NT2/D1 (cell line): ENCODE data around the gene MAU2.

Experiments used
- DNase-seq: peaks from one replicate; pipeline ENCODE4 v3.0.0-alpha.2; 2011; ENCODE audit warnings: low read depth, low spot score
- H3K27me3 ChIP-seq: 2 replicates; pipeline ENCODE4 v1.6.0; 2011; ENCODE audit warnings: mild to moderate bottlenecking; ENCODE audit not compliant: insufficient read length, insufficient read depth
- H3K36me3 ChIP-seq: 2 replicates; pipeline ENCODE4 v1.6.1; 2011; ENCODE audit warnings: mild to moderate bottlenecking, low read length, mixed read lengths; ENCODE audit not compliant: insufficient read depth, insufficient read length
- H3K4me1 ChIP-seq: 2 replicates; pipeline ENCODE4 v1.5.1; 2011; ENCODE audit not compliant: insufficient read depth, insufficient read length
- H3K4me3 ChIP-seq: 2 replicates; pipeline ENCODE4 v1.5.1; 2011; ENCODE audit warnings: low read depth; ENCODE audit not compliant: insufficient read length
- H3K9ac ChIP-seq: 2 replicates; pipeline ENCODE4 v1.6.0; 2011; ENCODE audit warnings: low read depth; ENCODE audit not compliant: insufficient read length
- H3K9me3 ChIP-seq: 2 replicates; pipeline ENCODE4 v1.5.1; 2011; ENCODE audit warnings: mild to moderate bottlenecking, low read length; ENCODE audit not compliant: insufficient read depth
- SUZ12 ChIP-seq: IDR thresholded peaks from 2 replicates; pipeline ENCODE4 v1.6.1; 2011; ENCODE audit not compliant: insufficient read length, insufficient read depth; ENCODE audit errors: extremely low read depth
- YY1 ChIP-seq: IDR thresholded peaks from 2 replicates; pipeline ENCODE4 v1.6.1; 2011; ENCODE audit not compliant: insufficient read length, insufficient read depth
- ZNF274 ChIP-seq: IDR thresholded peaks from 2 replicates; pipeline ENCODE4 v1.6.1; 2011; ENCODE audit warnings: mild to moderate bottlenecking, low read depth, low read length

The MAU2 gene

GRCh38 chr19:19306191-19306590, 14.4 kb upstream of the MAU2 start:
- Histone ChIP-seq H3K4me3 (no peak overlapping the region), H3K36me3 (peaks cover 92% of the 10 kb centered on the region), H3K9me3 (no peaks in the 10 kb centered on the region), H3K27me3 (no peaks in the 10 kb centered on the region), H3K4me1 (no peaks in the 10 kb centered on the region), H3K9ac (no peak overlapping the region)
- DNase-seq = no peak
- TF ChIP-seq YY1 (no peak), ZNF274 (no peak), SUZ12 (no peak)

DNA sequence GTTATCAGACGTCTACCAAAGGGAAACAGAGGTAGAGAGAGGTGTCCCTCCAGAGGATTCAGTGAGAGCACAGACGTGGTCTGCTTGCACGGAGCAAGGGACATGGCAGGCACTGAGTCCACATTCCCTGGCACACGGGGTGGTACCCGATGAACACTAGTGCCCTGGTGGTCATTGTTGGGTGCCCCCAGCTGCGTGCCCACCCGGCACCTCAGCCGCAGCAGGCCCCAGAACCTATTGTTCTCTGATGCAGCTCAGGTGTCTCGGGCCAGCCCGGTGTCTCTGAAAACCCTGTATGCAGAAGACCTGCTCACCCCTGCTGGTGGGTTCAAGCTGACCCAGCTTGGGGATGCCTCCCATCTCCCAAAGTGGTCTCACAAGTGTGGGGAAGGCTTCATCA, 12.3 kb upstream of the MAU2 start:
- H3K9me3 ChIP-seq = no peaks in the 10 kb centered on the region
- no peaks in the 10 kb centered on the region for H3K27me3 ChIP-seq
- no peak for TF ChIP-seq YY1
- TF ChIP-seq SUZ12 = no peak
- no peak for TF ChIP-seq ZNF274
- H3K36me3 ChIP-seq = peaks cover 87% of the 10 kb centered on the region
- no peak overlapping the region for H3K4me3 ChIP-seq
- H3K9ac ChIP-seq = no peak overlapping the region
- DNase-seq = no peak
- H3K4me1 ChIP-seq = no peaks in the 10 kb centered on the region

- peaks cover 4% of the 10 kb centered on the region for H3K4me1 ChIP-seq
- DNase-seq = no peak
- no peak for TF ChIP-seq SUZ12
- TF ChIP-seq ZNF274 = no peak
- no peak for TF ChIP-seq YY1
- H3K9me3 ChIP-seq = no peaks in the 10 kb centered on the region
- no peak overlapping the region for H3K4me3 ChIP-seq
- H3K27me3 ChIP-seq = no peaks in the 10 kb centered on the region
- H3K36me3 ChIP-seq = peaks cover 70% of the 10 kb centered on the region
- no peak overlapping the region for H3K9ac ChIP-seq
Measured at GRCh38 chr19:19315444-19315843, 5.2 kb upstream of the MAU2 start.

- Histone ChIP-seq H3K27me3 (no peaks in the 10 kb centered on the region), H3K9ac (no peak overlapping the region), H3K4me1 (peaks cover 4% of the 10 kb centered on the region), H3K4me3 (no peak overlapping the region), H3K36me3 (peaks cover 63% of the 10 kb centered on the region), H3K9me3 (no peaks in the 10 kb centered on the region)
- TF ChIP-seq SUZ12 = no peak
- TF ChIP-seq YY1 = no peak
- no peak for TF ChIP-seq ZNF274
- no peak for DNase-seq
Measured at GRCh38 chr19:19316082-19316481, 4.5 kb upstream of the MAU2 start.

- H3K27me3 ChIP-seq = no peaks in the 10 kb centered on the region
- H3K9me3 ChIP-seq = no peaks in the 10 kb centered on the region
- H3K4me1 ChIP-seq = peaks cover 7% of the 10 kb centered on the region
- no peak for DNase-seq
- H3K36me3 ChIP-seq = peaks cover 50% of the 10 kb centered on the region
- H3K4me3 ChIP-seq = peak overlapping the region; percentile 100
- no peak for TF ChIP-seq ZNF274
- no peak for TF ChIP-seq YY1
- TF ChIP-seq SUZ12 = no peak
- H3K9ac ChIP-seq = peak overlapping the region; percentile 100
Measured at GRCh38 chr19:19319732-19320360, 783 bp upstream of the MAU2 start.

DNA sequence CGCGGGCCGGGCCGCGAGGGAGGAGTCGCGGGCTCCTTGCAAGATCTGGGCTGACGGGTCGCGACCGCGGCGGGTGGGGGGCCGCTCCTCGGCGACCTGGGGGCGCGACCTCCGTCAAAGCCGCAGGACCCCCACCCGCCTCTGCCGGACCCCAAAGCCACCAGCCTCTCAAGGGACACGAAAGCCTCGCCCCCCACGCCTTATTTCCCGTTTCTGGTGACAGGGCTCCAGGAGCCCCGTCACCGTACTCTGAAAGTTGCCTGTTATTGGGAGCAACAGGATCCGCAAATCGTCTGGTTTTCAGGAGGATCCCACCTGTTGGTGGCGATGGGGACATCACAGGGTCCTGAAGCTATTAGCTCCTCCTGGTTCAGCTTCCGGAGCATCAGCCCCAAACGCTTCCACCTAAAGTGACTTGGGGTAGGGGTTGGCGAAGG, 530 bp downstream of the MAU2 start:
- DNase-seq = peak; percentile 20
- TF ChIP-seq ZNF274 (no peak), SUZ12 (no peak), YY1 (no peak)
- H3K36me3 ChIP-seq = peaks cover 48% of the 10 kb centered on the region
- H3K9ac ChIP-seq = peak overlapping the region; percentile 100
- H3K4me1 ChIP-seq = peaks cover 7% of the 10 kb centered on the region
- H3K27me3 ChIP-seq = no peaks in the 10 kb centered on the region
- no peaks in the 10 kb centered on the region for H3K9me3 ChIP-seq
- H3K4me3 ChIP-seq = peak overlapping the region; percentile 100

DNA sequence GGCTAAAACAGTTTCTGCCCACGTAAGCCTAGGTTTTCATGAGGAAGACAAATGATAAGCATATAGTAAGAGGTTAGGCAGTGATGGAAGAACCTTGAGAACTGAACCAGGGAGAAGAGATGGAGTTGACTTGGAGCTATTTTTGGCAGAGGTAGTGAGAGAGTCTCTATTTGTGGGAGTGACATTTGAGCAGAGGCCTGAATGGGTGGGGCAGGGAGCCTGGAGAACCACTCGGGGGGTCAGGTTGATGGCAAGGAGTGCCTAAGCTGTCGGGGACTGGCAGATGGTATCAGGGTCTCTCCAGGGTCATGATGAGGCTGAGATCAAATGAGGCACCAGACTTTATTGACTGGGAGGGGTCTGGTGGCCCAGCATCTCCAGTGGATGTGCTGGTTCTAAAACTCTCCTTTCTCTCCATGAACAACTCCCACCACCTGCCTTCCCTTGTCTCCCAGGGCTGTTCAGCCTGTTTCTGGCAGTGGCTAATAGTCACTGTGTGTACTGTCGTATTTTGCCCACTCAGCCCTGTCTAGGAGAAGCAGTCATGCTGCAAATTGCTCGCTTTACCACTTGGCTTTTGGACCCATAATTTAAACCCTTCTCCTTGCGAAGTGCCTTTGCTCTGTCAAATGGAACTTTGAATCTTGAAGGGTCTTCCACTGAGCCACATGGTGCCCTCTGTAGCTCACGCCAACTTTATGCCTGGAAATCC, 3.6 kb downstream of the MAU2 start:
- Histone ChIP-seq H3K27me3 (no peaks in the 10 kb centered on the region), H3K4me3 (no peak overlapping the region), H3K9me3 (no peaks in the 10 kb centered on the region), H3K4me1 (peaks cover 3% of the 10 kb centered on the region), H3K36me3 (peaks cover 48% of the 10 kb centered on the region), H3K9ac (no peak overlapping the region)
- TF ChIP-seq YY1 (no peak), ZNF274 (no peak), SUZ12 (no peak)
- DNase-seq = no peak
